Kidney glomerular epithelial cell (primary cell): ENCODE data around the gene WDR3.

Experiments
- DNase-seq: peaks from one replicate; lab custom pipeline; 2025; lab: John Stamatoyannopoulos, UW

WDR3 gene

DNA sequence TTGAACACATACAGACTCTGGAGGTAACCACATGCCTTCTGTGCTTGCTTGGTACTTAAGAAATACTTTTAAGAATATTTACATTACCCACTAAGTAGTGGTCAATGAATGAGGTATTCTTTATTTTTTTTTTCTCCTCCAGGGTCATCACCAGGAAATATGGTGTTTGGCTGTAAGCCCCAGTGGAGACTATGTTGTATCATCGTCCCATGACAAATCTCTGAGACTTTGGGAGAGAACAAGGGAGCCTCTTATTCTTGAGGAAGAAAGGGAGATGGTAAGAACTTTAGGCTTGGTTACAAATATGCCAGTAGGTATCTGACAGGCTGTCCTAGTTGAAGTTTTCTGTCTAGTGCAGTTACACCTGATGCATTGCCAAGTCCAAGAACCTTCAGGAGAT lies 22.8 kb downstream of the WDR3 start:
- no peak for DNase-seq

DNA sequence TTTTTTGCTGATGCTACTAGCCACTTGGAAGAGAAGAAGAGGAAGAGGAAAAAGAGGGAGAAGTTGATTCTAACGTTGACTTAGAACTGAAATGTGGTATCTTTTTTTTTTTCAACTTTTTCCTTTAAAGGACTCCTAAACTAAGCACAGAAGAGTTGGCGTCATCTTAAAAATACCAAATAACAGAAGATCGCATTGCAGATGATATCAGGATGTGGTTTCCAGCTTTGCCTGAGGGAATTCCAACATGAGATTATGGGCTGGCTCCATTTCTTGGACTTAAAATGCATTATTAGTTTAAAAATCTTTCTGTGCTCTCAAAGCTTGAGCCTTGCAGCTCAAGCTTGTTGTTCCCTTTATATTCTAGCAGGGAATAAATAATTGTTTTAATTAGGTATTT lies 29.8 kb downstream of the WDR3 start:
- DNase-seq: no peak

GRCh38 chr1:117964290-117965038 lies 34.9 kb downstream of the WDR3 start:
- DNase-seq: no peak

GRCh38 chr1:117967477-117967876 lies 37.9 kb downstream of the WDR3 start:
- DNase-seq: no peak

- no peak for DNase-seq
Observed at GRCh38 chr1:117967881-117968280, 38.3 kb downstream of the WDR3 start.

DNA sequence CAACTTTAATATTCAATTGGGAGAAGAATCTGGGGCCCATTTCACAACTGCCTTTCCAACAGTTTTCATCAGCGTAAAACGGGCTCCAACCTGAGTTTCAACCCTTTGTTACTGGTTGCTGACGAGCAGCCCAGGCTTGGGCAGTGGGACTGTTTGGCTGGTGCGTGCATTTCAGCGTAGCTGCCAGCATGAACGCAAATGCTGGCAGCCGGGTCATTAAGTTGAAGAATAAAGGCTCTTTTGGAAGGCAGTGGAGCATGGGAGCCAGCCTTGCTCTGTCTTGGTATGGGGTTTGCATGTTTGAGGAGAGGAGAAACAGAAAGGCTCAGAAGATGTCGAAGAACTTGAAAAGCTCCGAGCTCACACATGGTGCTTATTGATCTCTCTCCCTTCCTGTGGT lies 40.7 kb downstream of the WDR3 start:
- no peak for DNase-seq

GRCh38 chr1:117971777-117972176 lies 42.2 kb downstream of the WDR3 start:
- DNase-seq: no peak

- no peak for DNase-seq
Observed at GRCh38 chr1:117976381-117976780, 46.8 kb downstream of the WDR3 start.

- DNase-seq: no peak
Observed at GRCh38 chr1:117981455-117982192, 52.1 kb downstream of the WDR3 start.

- DNase-seq: no peak
Observed at GRCh38 chr1:117985239-117985638, 55.7 kb downstream of the WDR3 start.

DNA sequence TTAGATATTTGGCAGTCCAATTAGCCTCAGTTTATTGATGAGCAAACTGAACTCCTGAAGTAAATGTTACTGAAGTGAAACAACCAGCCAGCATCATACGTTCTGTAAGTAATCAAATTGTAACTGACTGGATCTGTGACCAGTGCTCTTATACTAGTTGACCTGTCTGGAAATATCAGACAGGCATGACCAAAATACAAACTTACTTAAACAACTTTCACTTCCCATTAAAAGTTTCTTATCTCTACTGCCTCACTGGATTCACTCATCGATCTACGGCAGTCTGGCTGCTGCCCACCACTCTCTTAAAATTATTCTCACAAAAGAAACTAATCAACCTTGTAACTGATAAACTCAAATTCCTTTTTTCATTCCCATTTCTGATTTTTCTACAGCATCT lies 56.4 kb downstream of the WDR3 start:
- DNase-seq: no peak

GRCh38 chr1:118004312-118004711 lies 74.8 kb downstream of the WDR3 start:
- DNase-seq: no peak

- no peak for DNase-seq
Observed at GRCh38 chr1:118007391-118007790, 77.9 kb downstream of the WDR3 start.

DNA sequence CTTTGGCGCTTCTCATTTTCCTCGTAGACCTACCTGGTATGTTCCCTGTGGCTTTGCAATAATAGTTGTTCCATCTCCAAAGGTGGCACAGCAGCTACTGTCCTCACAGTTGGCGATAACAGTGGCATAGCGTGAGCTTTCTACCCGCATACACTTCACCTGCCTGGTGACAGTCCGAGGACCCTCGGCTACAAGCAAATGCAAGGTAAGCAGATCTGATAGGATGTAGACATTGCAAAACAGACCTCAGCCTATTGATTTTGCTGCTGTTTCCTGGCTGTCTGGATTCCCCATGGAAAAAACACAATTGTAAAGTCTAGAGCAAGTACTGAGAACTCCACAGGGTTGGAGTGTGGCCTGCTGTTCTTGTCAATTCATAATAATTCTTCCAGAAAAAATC lies 78.5 kb downstream of the WDR3 start:
- DNase-seq: no peak

DNA sequence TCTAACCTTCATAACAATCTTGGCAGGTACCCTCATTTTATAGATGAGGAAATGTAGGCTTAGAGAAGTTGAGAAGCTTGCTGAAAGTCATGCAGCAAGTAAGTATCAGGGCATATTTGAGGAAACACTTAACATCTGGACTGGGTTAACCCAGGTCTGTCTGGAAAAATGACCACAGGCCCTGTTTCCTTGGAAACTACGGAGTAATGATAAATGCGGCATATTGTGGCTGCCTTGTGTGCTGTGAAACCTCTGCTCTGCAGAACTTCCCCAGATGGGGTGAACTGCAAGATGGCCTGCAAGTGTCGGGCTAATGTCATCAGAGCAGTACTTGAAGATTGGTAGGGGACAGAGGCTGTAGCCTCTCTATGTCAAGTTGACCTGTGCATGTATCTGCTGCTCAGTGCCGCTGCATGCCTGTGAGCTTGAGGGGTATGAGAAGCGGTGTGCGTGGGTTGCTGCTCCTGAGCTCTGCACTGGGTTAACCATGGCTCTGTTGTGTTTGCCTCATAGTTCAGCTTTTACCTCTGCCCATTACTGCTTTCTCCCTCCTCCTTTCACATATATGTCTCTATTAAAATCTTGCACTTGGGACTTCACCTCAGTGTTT lies 83.1 kb downstream of the WDR3 start:
- DNase-seq: no peak

- no peak for DNase-seq
Observed at GRCh38 chr1:118013336-118013735, 83.8 kb downstream of the WDR3 start.

DNA sequence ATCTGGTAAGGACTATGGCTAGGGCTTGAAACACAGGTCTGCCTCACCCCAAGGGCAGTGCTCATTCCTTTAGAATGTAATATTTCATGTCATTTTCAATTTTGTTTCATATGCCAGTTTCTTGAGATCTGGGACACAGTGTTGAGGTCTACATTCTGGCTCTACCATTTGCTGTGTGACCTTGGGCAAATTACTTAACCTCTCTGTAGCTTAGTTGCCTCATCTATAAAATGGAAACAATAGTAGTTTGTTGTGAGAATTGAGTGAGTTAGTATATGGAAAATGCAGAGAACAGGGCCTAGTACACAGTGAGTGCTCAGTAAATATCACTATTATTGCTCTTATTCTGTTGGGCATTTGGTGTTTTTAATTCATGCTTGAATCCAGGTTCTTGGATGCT lies 84.4 kb downstream of the WDR3 start:
- no peak for DNase-seq
